ENCODE results near the gene BNC2. TPM values are rescaled to one million over a fixed set of nuclear protein-coding genes. Genes with fewer than 3 reads are reported as not detected.

The BNC2 gene
- total RNA-seq, 2 experiments from 2014 or later: not detected

DNA sequence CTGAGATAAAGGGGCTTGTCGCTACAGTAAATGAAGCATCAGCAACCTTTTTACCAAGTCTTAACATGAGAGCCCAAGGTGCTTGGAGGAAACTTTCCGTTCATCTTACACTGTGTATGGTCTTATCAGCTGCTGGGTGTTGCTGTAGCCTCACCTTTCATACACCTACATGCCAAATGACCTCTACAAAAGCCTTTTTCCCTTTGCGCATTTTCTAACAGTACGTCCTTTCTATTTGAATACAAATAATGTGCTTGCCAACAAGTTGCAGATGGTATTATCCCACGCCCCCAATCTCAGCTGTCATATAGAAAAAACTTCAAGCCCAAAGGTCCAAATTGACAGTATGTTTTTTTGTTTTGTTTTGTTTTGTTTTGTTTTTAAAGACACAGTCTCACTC is 96.9 kb downstream of the BNC2 start:
- Histone ChIP-seq H3K27me3 (ENCODE audit: control insufficient read depth in 1 of 2, insufficient read depth in 2 of 2, low read length in 2 of 2) (no peaks in the 10 kb centered on the region), H3K36me3 (ENCODE audit: insufficient read depth, low read length) (no peaks in the 10 kb centered on the region), H3K9me3 (ENCODE audit: control insufficient read depth in 1 of 2, insufficient read depth in 1 of 2, low read length in 2 of 2) (peaks cover 0 to 8% of the 10 kb centered on the region in 2 experiments), H3K27ac (ENCODE audit: low read depth in 1 of 2, low read length in 2 of 2) (no peak overlapping the region), H3K4me1 (ENCODE audit: insufficient read depth, low read length) (no peaks in the 10 kb centered on the region), H3K4me3 (ENCODE audit: low read length) (no peak overlapping the region)
- Mint-ChIP-seq H3K36me3 (ENCODE audit: low read depth) (no peaks in the 10 kb centered on the region), H3K9me3 (peaks cover 4% of the 10 kb centered on the region), H3K27ac (no peak overlapping the region), H3K27me3 (no peaks in the 10 kb centered on the region), H3K4me1 (ENCODE audit: low read depth) (no peaks in the 10 kb centered on the region), H3K4me3 (no peak overlapping the region)
- TF ChIP-seq, protein P1, sequence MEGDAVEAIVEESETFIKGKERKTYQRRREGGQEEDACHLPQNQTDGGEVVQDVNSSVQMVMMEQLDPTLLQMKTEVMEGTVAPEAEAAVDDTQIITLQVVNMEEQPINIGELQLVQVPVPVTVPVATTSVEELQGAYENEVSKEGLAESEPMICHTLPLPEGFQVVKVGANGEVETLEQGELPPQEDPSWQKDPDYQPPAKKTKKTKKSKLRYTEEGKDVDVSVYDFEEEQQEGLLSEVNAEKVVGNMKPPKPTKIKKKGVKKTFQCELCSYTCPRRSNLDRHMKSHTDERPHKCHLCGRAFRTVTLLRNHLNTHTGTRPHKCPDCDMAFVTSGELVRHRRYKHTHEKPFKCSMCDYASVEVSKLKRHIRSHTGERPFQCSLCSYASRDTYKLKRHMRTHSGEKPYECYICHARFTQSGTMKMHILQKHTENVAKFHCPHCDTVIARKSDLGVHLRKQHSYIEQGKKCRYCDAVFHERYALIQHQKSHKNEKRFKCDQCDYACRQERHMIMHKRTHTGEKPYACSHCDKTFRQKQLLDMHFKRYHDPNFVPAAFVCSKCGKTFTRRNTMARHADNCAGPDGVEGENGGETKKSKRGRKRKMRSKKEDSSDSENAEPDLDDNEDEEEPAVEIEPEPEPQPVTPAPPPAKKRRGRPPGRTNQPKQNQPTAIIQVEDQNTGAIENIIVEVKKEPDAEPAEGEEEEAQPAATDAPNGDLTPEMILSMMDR (IDR thresholded peaks at IDR 0.05): no peak
- ATAC-seq (ENCODE audit: poor library complexity): no peak
- ChIA-PET CTCF (no interaction called here), POLR2A (no interaction called here)
- intact Hi-C loops (cut with DNase I, micrococcal nuclease): no loop called here
- DNase-seq: no peak

DNA sequence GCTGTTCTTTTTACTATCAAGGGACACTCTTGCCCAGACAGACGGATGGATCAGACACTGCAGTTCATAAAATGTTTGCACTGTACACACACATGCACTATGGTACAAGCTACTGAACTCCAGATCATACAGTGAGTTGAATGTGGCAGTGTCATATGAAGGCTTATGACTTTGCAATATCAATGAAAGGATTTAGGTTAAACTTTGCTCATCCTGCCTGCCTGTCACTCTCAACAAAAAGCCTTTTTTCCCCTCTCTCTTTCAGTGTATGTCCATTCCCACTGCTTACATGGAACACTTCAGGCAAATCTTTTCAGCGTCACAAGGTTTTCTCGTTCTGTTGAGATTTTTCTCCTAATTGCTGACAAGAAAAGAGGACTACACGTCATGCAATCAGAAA is 97.4 kb downstream of the BNC2 start:
- ATAC-seq (ENCODE audit: poor library complexity) (no peak), DNase-seq (no peak)
- no peak overlapping the region for H3K4me3 ChIP-seq (ENCODE audit: low read length)
- POLR2A ChIA-PET: no interaction called here
- no peak overlapping the region for H3K27ac Mint-ChIP-seq
- no peaks in the 10 kb centered on the region for H3K27me3 ChIP-seq (ENCODE audit: control insufficient read depth in 1 of 2, insufficient read depth in 2 of 2, low read length in 2 of 2)
- peaks cover 2% of the 10 kb centered on the region for H3K9me3 Mint-ChIP-seq
- no peaks in the 10 kb centered on the region for H3K4me1 ChIP-seq (ENCODE audit: insufficient read depth, low read length)
- intact Hi-C loops (cut with DNase I, micrococcal nuclease): no loop called here
- H3K4me3 Mint-ChIP-seq: no peak overlapping the region
- H3K27ac ChIP-seq (ENCODE audit: low read depth in 1 of 2, low read length in 2 of 2): no peak overlapping the region
- CTCF ChIA-PET: no interaction called here
- H3K36me3 Mint-ChIP-seq (ENCODE audit: low read depth): no peaks in the 10 kb centered on the region
- H3K4me1 Mint-ChIP-seq (ENCODE audit: low read depth): no peaks in the 10 kb centered on the region
- no peaks in the 10 kb centered on the region for H3K36me3 ChIP-seq (ENCODE audit: insufficient read depth, low read length)
- peaks cover 0 to 8% of the 10 kb centered on the region in 2 experiments for H3K9me3 ChIP-seq (ENCODE audit: control insufficient read depth in 1 of 2, insufficient read depth in 1 of 2, low read length in 2 of 2)
- TF ChIP-seq, protein P1 (IDR thresholded peaks at IDR 0.05): no peak
- H3K27me3 Mint-ChIP-seq: no peaks in the 10 kb centered on the region

DNA sequence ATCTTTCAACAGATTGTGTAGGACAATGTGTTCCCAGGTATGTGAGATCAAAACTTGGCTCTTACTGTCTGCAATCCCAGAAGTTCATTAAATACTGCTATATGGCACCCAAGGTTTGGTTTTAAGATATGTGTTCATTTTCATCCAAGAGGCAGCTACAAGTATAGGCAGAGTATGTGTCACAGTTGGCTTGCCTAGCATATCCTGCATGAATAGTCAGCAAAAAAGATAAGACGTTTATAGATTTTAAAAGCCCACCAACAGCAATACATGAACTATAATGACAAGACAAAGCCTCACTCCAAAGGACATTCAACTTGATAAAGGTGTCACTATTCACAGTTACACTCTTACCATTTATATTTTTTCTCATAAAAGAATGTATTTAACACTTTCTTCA is 99.1 kb downstream of the BNC2 start:
- H3K4me3 ChIP-seq (ENCODE audit: low read length): no peak overlapping the region
- H3K4me3 Mint-ChIP-seq: no peak overlapping the region
- H3K36me3 Mint-ChIP-seq (ENCODE audit: low read depth): no peaks in the 10 kb centered on the region
- no peaks in the 10 kb centered on the region for H3K4me1 ChIP-seq (ENCODE audit: insufficient read depth, low read length)
- H3K36me3 ChIP-seq (ENCODE audit: insufficient read depth, low read length): no peaks in the 10 kb centered on the region
- H3K9me3 Mint-ChIP-seq: no peaks in the 10 kb centered on the region
- no peak overlapping the region for H3K27ac Mint-ChIP-seq
- intact Hi-C loops (cut with DNase I, micrococcal nuclease): no loop called here
- peaks cover 0 to 8% of the 10 kb centered on the region in 2 experiments for H3K9me3 ChIP-seq (ENCODE audit: control insufficient read depth in 1 of 2, insufficient read depth in 1 of 2, low read length in 2 of 2)
- POLR2A ChIA-PET: no interaction called here
- ATAC-seq (ENCODE audit: poor library complexity) (no peak), DNase-seq (no peak)
- no peaks in the 10 kb centered on the region for H3K4me1 Mint-ChIP-seq (ENCODE audit: low read depth)
- CTCF ChIA-PET: no interaction called here
- no peaks in the 10 kb centered on the region for H3K27me3 Mint-ChIP-seq
- TF ChIP-seq, protein P1 (IDR thresholded peaks at IDR 0.05): no peak
- H3K27me3 ChIP-seq (ENCODE audit: control insufficient read depth in 1 of 2, insufficient read depth in 2 of 2, low read length in 2 of 2): no peaks in the 10 kb centered on the region
- H3K27ac ChIP-seq (ENCODE audit: low read depth in 1 of 2, low read length in 2 of 2): no peak overlapping the region
